OCI-LY1 (cell line): ENCODE measurements around the gene LMX1A.

ENCODE experiments used
- EZH2 ChIP-seq: fragments of 200-600 bp; sonication (generic), shearing (Covaris generic); IDR thresholded peaks from 2 replicates; pipeline ENCODE4 v1.8.0; 2017; ENCODE audit warnings: borderline replicate concordance, mixed run types, mild to moderate bottlenecking, antibody characterized with exemption, low read length, moderate library complexity, mixed read lengths
- TF ChIP-seq, protein P1 (sequence below): fragments of 200-600 bp; sonication (generic), shearing (Covaris generic); IDR thresholded peaks from 2 replicates; pipeline ENCODE4 v1.5.1; 2017; ENCODE audit warnings: mild to moderate bottlenecking, antibody characterized with exemption, low read length, moderate library complexity, mixed read lengths

GRCh38 chr1:165225650-165226049 lies 130.9 kb downstream of the LMX1A start:
- TF ChIP-seq, protein P1, sequence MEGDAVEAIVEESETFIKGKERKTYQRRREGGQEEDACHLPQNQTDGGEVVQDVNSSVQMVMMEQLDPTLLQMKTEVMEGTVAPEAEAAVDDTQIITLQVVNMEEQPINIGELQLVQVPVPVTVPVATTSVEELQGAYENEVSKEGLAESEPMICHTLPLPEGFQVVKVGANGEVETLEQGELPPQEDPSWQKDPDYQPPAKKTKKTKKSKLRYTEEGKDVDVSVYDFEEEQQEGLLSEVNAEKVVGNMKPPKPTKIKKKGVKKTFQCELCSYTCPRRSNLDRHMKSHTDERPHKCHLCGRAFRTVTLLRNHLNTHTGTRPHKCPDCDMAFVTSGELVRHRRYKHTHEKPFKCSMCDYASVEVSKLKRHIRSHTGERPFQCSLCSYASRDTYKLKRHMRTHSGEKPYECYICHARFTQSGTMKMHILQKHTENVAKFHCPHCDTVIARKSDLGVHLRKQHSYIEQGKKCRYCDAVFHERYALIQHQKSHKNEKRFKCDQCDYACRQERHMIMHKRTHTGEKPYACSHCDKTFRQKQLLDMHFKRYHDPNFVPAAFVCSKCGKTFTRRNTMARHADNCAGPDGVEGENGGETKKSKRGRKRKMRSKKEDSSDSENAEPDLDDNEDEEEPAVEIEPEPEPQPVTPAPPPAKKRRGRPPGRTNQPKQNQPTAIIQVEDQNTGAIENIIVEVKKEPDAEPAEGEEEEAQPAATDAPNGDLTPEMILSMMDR, result no peak
- TF ChIP-seq EZH2, result no peak
